Adipocyte (in vitro differentiated cells): Measurements from ENCODE around the gene SMAP1.
"Not testable (repeated sequence)": the region's sequence is repeated elsewhere in the genome, so short reads cannot be mapped to it uniquely, and the experiment has no call there.

ENCODE experiments used
- DNase-seq: peaks from one replicate; pipeline ENCODE4 v3.0.0-alpha.2; 2015; ENCODE audit warnings: low read depth
- H3K27me3 ChIP-seq: replicated peaks from 2 replicates; pipeline ENCODE4 v1.7.0; 2013; ENCODE audit warnings: mild to moderate bottlenecking, low read length, moderate library complexity; ENCODE audit not compliant: control insufficient read depth, insufficient read depth
- H3K36me3 ChIP-seq: 2 replicates; pipeline ENCODE4 v1.7.0; 2013; ENCODE audit warnings: low read length, mild to moderate bottlenecking, moderate library complexity; ENCODE audit not compliant: control insufficient read depth, insufficient read depth, severe bottlenecking
- H3K4me1 ChIP-seq: 2 replicates; pipeline ENCODE4 v1.7.0; 2013; ENCODE audit warnings: mild to moderate bottlenecking, low read length, moderate library complexity; ENCODE audit not compliant: control insufficient read depth, insufficient read depth
- H3K4me3 ChIP-seq: 2 replicates; pipeline ENCODE4 v1.7.0; 2013; ENCODE audit warnings: mild to moderate bottlenecking, low read length, moderate library complexity
- H3K9ac ChIP-seq: 2 replicates; pipeline ENCODE4 v1.7.0; 2013; ENCODE audit warnings: mild to moderate bottlenecking, low read length, moderate library complexity
- H3K9me3 ChIP-seq: 2 replicates; pipeline ENCODE4 v1.7.0; 2013; ENCODE audit warnings: mild to moderate bottlenecking, low read length, moderate library complexity; ENCODE audit not compliant: control insufficient read depth

The SMAP1 gene

DNA sequence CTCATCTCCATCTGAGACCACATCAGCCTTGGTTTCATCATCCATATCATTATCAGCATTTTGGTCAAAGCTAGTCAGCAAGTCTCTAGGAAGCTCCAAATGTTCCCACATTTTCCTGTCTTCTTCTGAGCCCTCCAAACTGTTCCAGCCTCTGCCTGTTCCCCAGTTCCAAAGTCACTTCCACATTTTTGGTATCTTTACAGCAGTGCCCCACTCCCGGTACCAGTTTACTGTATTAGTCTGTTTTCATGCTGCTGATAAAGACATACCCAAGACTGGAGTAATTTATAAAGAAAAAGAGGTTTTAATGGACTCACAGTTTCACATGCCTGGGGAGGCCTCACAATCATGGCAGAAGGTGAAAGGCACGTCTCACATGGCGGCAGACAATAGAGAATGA, 74.8 kb downstream of the SMAP1 start:
- H3K9ac ChIP-seq, H3K27me3 ChIP-seq, H3K4me1 ChIP-seq, H3K9me3 ChIP-seq, DNase-seq, H3K4me3 ChIP-seq, H3K36me3 ChIP-seq: not testable (repeated sequence)

DNA sequence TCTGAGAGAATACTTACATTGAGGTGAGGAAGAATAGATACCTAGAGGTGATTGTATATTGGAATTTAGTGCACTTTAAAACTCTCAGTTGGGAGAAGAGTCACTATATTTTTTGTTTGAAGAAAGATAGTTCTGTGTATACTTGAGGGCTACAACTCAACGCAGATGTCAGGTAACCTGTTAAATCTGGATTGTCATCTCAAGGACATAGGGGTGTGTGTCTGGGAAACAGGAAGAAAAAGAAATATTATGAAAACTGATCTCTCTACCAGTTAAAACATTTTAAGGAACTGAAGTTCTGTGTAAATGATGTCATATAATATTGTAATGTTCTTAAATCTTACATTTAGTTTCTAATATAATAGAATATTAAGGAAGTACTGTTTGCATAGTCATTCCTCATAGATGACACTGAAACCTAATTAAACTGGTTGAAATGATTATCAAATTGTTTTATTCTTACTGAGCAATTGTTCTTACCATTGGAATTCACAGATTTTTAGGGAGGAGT, 86.2 kb downstream of the SMAP1 start:
- peaks cover 5% of the 10 kb centered on the region for H3K4me1 ChIP-seq
- DNase-seq = no peak
- H3K9ac ChIP-seq = no peak overlapping the region
- peaks cover 17% of the 10 kb centered on the region for H3K36me3 ChIP-seq
- H3K27me3 ChIP-seq = no peaks in the 10 kb centered on the region
- H3K4me3 ChIP-seq = no peak overlapping the region
- H3K9me3 ChIP-seq = no peaks in the 10 kb centered on the region

DNA sequence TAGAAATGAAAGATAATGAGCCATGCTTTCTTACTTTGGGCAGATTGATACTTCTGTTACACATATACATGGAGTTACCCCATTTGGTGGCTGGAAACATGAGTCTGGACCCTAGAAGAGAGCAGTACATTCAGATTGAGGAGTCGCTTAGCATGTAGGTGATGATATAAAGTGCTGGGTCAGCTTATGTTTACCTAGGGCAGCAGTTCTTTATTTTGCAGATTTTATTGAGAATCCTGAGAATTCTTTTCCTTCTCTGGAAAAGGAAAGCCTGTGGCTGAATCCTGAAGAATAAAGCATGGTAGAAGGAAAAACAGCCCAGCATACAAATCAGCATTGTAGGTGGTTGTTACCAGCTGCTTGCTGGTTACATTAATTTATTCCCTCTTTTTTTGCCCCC, 91.2 kb downstream of the SMAP1 start:
- no peak overlapping the region for H3K4me3 ChIP-seq

DNA sequence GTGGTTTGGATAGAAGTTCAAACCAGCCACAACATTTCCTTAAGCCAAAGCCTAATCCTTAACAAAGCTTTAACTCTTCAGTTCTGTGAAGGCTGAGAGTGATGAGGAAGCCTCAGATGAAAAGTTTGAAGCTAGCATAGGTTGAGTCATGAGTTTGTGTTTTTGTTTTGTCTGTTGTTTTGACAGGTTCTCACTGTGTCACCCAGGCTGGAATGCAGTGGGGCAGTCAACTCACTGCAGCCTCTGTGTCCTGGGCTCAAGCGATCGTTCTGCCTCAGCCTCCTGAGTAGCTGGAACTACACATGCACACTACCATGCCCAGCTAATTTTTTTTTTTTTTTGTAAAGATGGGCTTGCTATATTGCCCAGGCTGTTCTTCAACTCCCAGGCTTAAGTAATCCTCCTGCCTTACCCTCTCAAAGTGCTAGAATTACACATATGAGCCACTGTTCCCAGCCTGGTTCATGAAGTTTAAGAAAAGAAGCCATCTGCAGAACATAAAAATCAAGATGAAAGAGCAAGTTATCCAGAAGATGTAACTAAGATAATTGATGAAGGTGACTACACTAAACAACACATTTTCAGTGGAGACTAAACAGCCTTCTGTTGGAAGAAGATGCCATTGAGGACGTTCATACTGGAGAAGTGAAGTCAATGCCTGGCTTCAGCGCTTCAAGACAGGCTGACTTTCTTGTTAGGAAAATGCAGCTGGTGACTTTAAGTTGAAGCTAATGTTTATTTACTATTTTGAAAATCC, 96.2 kb downstream of the SMAP1 start:
- H3K27me3 ChIP-seq = no peaks in the 10 kb centered on the region
- no peak overlapping the region for H3K4me3 ChIP-seq
- H3K4me1 ChIP-seq = no peaks in the 10 kb centered on the region
- H3K36me3 ChIP-seq = peaks cover 14% of the 10 kb centered on the region
- no peaks in the 10 kb centered on the region for H3K9me3 ChIP-seq
- H3K9ac ChIP-seq = no peak overlapping the region
- DNase-seq = peak; percentile 5

More for the DNA sequence above, 91.2 kb downstream of the SMAP1 start:
- H3K9me3 ChIP-seq = no peaks in the 10 kb centered on the region
- H3K27me3 ChIP-seq = no peaks in the 10 kb centered on the region
- no peak for DNase-seq
- H3K4me1 ChIP-seq = no peaks in the 10 kb centered on the region
- H3K9ac ChIP-seq = no peak overlapping the region
- H3K36me3 ChIP-seq = peaks cover 20% of the 10 kb centered on the region

DNA sequence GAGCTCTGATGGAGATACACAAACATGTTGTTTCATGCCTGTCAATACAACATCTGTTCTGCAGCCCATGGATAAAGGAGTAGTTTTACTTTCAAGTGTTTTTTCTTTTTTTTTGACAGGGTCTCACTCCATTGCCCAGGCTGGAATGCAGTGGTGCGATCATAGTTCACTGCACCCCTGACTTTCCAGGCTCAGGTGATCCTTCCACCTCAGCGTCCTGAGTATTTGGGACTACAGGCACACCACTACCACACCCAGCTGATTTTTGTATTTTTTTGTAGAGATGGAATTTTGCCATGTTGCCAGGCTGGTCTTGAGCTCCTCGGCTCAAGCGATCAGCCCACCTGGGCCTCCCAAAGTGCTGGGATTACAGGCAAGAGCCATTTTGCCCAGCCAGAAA, 97.0 kb downstream of the SMAP1 start:
- Histone ChIP-seq H3K9ac (no peak overlapping the region), H3K27me3 (no peaks in the 10 kb centered on the region)

DNA sequence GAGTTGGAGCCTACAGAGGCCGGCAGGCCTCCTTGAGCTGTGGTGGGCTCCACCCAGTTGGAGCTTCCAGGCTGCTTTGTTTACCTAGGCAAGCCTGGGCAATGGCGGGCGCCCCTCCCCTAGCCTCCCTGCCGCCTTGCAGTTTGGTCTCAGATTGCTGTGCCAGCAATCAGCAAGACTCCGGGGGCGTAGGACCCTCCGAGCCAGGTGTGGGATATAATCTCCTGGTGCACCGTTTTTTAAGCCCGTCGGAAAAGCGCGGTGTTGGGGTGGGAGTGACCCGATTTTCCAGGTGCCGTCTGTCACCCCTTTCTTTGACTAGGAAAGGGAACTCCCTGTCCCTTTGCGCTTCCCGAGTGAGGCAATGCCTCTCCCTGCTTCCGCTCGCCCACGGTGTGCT, 103.7 kb downstream of the SMAP1 start:
- not testable (repeated sequence) for H3K4me3 ChIP-seq, DNase-seq, H3K27me3 ChIP-seq, H3K4me1 ChIP-seq, H3K9me3 ChIP-seq, H3K9ac ChIP-seq
- H3K36me3 ChIP-seq = peaks cover 19% of the 10 kb centered on the region

More for the DNA sequence above, 97.0 kb downstream of the SMAP1 start:
- H3K36me3 ChIP-seq = peaks cover 14% of the 10 kb centered on the region
- no peak overlapping the region for H3K4me3 ChIP-seq
- no peak for DNase-seq
- H3K4me1 ChIP-seq = no peaks in the 10 kb centered on the region
- H3K9me3 ChIP-seq = no peaks in the 10 kb centered on the region

DNA sequence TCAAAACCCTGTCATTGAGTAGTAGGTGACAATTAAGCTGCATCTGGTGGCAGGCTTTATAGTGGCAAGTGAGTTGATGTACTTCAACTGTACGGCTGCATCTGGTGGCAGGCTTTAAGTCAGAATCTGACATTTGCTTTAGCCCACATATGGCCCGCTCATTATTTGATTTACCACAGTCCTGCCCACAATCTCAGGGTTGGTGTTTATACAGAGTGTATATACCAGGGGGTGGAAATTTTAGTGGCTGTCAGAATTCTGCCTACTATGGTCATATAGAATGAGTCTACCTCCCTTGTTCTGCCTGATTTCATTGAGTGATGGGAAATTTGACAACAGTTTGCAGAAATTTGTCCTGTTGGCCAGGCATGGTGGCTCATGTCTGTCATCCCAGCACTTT, 112.3 kb downstream of the SMAP1 start:
- no peaks in the 10 kb centered on the region for H3K9me3 ChIP-seq
- H3K9ac ChIP-seq = no peak overlapping the region
- H3K4me3 ChIP-seq = no peak overlapping the region
- no peaks in the 10 kb centered on the region for H3K4me1 ChIP-seq
- DNase-seq = no peak
- H3K27me3 ChIP-seq = no peaks in the 10 kb centered on the region
- H3K36me3 ChIP-seq = peaks cover 18% of the 10 kb centered on the region

DNA sequence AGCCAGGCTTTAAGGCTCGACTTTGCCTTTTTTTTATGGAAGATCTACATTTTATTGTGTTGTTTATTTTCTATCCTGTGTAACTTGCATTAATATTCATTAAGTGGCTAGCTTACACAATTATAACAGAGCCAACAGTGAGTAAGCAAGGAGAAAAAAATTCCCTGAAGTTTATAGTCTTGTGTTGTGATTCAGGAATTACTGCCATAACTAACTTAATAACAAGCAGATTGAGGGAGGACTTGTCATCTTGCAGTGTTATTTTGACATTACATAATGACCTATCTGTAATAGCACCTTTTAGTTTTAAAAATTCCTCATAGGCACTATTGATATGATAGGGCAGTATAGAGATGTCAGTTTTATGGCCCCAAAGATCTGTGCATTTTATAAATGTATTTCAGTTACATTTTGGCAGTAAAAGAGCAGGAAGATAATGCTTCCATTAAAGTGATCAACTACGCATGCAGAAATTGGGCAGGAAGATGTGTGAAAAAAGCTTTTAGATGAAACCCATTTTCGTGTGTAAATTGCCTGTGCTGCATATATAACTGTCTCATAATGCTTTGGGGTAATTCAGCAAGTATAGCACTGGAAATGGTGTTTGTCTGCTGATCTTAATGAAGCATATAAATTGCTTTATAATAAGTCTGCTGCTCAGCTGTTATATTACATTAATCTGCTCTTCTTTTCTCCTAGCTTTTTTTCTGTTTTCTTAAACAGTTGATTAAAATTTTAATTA, 123.0 kb downstream of the SMAP1 start:
- H3K9me3 ChIP-seq = no peaks in the 10 kb centered on the region
- no peak for DNase-seq
- H3K9ac ChIP-seq = no peak overlapping the region
- H3K4me3 ChIP-seq = no peak overlapping the region
- H3K27me3 ChIP-seq = no peaks in the 10 kb centered on the region
- no peaks in the 10 kb centered on the region for H3K36me3 ChIP-seq
- H3K4me1 ChIP-seq = no peaks in the 10 kb centered on the region

DNA sequence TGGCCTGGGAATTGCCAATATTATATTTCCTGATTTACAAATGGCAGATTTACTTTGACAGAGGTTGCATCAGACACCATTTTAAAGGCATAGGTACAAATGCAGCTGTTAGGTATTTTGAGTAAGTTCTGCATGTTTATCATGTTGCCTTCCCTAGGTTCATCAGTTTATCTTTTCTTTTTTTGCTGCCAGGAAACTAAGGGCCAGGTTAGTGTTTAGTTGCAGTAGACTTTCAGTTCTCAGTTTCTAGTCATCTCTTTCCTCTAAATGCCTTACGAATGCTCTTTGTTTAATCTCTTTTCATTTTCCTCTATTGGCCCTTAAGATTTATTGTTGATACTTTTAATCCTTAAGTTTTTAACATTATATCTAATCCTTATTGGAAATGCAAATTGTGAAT, 129.9 kb downstream of the SMAP1 start:
- H3K27me3 ChIP-seq = no peaks in the 10 kb centered on the region
- no peak overlapping the region for H3K4me3 ChIP-seq
- no peaks in the 10 kb centered on the region for H3K4me1 ChIP-seq
- H3K9ac ChIP-seq = no peak overlapping the region
- DNase-seq = no peak
- no peaks in the 10 kb centered on the region for H3K9me3 ChIP-seq
- peaks cover 10% of the 10 kb centered on the region for H3K36me3 ChIP-seq

DNA sequence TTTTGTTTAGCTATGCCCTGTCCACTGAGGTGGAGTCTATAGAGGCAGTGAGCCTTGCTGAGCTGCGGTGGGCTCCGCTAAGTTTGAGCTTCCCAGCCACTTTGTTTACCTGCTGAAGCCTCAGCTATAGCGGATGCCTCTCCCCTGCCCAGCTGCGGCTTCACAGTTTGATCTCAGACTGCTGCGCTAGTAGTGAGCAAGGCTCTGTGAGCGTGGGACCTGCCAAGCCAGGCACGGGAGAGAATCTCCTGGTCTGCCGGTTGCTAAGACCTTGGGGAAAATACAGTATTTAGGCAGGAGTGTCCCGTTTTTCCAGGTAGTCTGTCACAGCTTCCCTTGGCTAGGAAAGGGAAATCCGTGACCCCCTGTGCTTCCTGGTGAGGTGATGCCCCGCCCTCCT, 138.4 kb downstream of the SMAP1 start:
- Histone ChIP-seq H3K9ac (no peak overlapping the region), H3K9me3 (no peaks in the 10 kb centered on the region), H3K36me3 (peaks cover 9% of the 10 kb centered on the region), H3K4me1 (no peaks in the 10 kb centered on the region), H3K4me3 (no peak overlapping the region), H3K27me3 (no peaks in the 10 kb centered on the region)
- DNase-seq = no peak

DNA sequence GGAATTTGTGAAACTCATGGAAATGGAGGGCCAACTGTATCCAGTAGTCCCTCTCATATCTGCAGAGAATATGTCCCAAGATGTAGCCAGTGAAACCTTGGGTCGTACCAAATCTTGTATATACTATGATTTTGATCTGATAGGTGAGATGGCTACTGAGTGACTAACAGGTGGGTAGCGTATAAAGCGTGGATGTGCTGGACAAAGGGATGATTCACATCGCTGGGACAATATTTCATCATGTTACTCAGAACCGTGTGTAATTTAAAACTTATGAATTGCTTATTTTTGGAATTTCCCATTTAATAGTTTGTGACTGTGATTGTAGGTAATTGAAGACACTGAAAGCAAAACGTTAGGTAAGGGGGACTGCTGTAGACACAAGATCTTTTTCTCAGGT, 144.1 kb downstream of the SMAP1 start:
- no peak for DNase-seq
- H3K9ac ChIP-seq = no peak overlapping the region

More for the DNA sequence above, 144.1 kb downstream of the SMAP1 start:
- Histone ChIP-seq H3K4me1 (no peaks in the 10 kb centered on the region), H3K9me3 (no peaks in the 10 kb centered on the region), H3K27me3 (no peaks in the 10 kb centered on the region), H3K36me3 (peaks cover 4% of the 10 kb centered on the region), H3K4me3 (no peak overlapping the region)
